Motor neuron (in vitro differentiated cells): Measurements from ENCODE around the gene TNS1. TPM values are rescaled to one million over a fixed set of nuclear protein-coding genes. Genes with fewer than 3 reads are reported as not detected.
A peak's percentile ranks its signal among the peaks of the same experiment; 100 is the strongest.
"Not testable (repeated sequence)": the region's sequence is repeated elsewhere in the genome, so short reads cannot be mapped to it uniquely, and the experiment has no call there.

ENCODE experiments used
- ATAC-seq, 8 experiments: fragments of 200-7000 bp; cut with Tn5 transposase; replicated peaks in 6 of 8; 2 replicates each; pipeline ENCODE4 v1.8.0; 2021; ENCODE audit warnings: mild to moderate bottlenecking in 8 of 8, moderate library complexity in 8 of 8
- H3K27ac ChIP-seq, 2 donors: fragments of 250-450 bp; sonication (Bioruptor Pico); 2 replicates each; pipeline ENCODE4 v1.9.0; 2021; ENCODE audit warnings: antibody characterized with exemption in 2 of 2, mild to moderate bottlenecking in 2 of 2, moderate library complexity in 1 of 2
- H3K4me1 ChIP-seq, 2 donors: fragments of 250-450 bp; sonication (Bioruptor Pico); replicated peaks in 1 of 2; 2 replicates each; pipeline ENCODE4 v1.6.1; 2021; ENCODE audit warnings: antibody characterized with exemption in 2 of 2, mild to moderate bottlenecking in 2 of 2, moderate library complexity in 1 of 2
- H3K4me3 ChIP-seq, 5 donors: fragments of 250-450 bp; sonication (Bioruptor Pico); 2 replicates each; pipeline ENCODE4 v1.9.0; 2021; ENCODE audit warnings: antibody characterized with exemption in 5 of 5, mild to moderate bottlenecking in 5 of 5, moderate library complexity in 4 of 5
- WGBS, 10 experiments: fragments of 450-650 bp; shearing (Covaris generic); methylation state at CpG; one replicate each; pipeline ENCODE4 v1.0.0; 2022; 5-methylcytosine and 5-hydroxymethylcytosine counted together
- in situ Hi-C, 9 experiments: fragments of 400-800 bp; cut with MboI; loops; one replicate each; pipeline ENCODE4 v1.15.0; 2021; ENCODE audit warnings: low sequenced_read_pairs in 9 of 9, low pct_unique_long_range_greater_than_20kb in 2 of 9; ENCODE audit not compliant: unreplicated experiment in 9 of 9
- total RNA-seq, 8 experiments: library from RNA; unstranded; fragments of 300-600 nt; gene quantifications; 2 replicates each; pipeline versions ENCODE4 v1.2.3 to v1.2.4, GENCODE V29; 2022

The TNS1 gene
- total RNA-seq, 8 experiments from 2014 or later = 2.3 to 41.7 (median 11.4) TPM

DNA sequence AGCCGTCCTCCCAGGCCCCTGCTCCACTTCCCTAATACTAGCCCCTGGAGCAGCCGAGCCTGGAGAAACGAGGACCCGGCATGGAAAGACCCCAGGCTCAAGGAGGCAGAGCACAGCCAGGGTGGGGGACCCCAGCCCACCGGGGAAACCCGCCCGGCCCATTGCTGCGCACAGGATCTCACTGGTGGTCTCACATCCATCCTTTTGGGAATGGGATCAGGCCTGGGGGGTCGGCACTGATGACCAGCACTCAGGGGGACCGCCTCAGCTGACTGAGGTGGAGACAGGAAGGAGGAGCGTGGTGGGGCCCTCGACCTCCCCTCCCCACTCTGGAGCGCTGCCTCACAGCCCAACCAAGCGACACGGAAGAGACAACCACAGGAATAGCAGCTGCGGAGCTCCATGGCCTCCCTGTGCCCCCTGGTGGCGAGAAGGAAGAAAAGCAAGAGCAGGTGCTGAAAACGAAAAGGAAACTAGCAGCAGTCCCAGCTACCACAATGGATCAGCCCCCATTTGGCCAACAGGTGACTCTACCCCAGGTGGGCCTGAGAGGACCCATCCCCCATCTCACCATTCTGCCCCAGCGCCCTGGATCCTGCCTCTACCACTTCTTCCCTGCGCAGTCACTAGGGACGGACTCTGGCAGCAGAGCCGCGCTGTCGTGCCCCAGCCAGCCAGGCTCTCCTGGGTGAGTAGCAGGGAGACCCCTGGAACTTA, 31.9 kb upstream of the TNS1 start:
- H3K27ac ChIP-seq, H3K4me3 ChIP-seq: not testable (repeated sequence)
- in situ Hi-C loops = loop anchor here in 2 of 9 experiments (25.0 kb wide), 1 partner anchor 247 kb away; no protein-coding TSS in a partner anchor
- H3K4me1 ChIP-seq = peaks cover 20 to 25% of the 10 kb centered on the region in 2 donors
- WGBS, 10 experiments = 0 to 60% (median 13%) methylated on average over 1 to 5 of the region's 24 CpGs; no CpG with 5 or more reads in 5 of the 10 experiments
- ATAC-seq = peak; percentile 76 to 91 (median 80)

DNA sequence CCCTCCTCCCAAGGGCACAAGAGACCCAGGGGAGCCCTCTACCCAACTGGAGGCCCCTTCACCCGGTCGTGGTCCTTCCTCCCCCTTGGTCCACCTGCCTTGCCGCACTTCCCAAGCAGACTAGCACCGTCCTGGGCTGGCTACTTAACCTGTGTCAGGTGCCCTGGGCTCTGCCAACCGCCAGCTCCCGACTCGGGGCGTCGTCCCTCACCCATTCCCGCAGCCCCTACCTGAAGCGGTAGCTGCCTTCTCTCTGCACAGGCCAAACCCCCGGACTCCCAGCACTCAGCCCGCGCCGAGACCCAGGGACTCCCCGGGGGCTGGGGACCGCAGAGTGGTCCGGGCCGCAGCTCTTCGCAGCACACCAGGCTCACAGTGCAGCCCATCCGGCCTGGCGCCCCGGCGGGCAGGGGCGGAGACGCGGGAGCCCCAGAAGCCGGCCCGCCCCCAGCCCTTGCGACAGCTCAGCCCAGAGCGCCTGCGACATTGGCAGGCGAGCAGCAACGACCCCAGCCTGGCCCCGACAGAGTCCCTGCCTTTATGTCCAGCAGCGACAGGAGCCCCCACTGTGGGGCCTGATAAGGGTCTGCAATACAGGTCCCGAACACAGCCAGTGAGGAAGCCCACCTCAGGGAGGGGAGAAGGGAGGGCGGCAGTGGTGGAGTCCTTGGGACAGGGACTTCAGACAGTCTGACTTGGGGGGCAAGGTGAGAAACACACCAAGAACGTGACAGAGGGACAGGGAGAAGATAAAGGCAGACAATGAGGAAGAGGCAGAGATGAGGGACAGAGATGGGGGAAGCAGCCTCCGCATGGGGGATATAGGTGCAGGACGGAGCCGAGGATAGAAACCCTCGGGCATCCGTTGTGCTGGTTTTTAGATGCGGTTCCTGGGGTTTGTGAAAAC, 31.0 kb upstream of the TNS1 start:
- 7 to 80% (median 62%) methylated on average over 1 to 11 of the region's 45 CpGs; no CpG with 5 or more reads in 4 of the 10 experiments for whole genome bisulfite sequencing, 10 experiments
- in situ Hi-C loops = loop anchor here in 2 of 9 experiments (25.0 kb wide), 1 partner anchor 247 kb away; no protein-coding TSS in a partner anchor
- H3K27ac ChIP-seq = no peak overlapping the region
- peak in 5 of 8 experiments; percentile 32 to 62 (median 55) for ATAC-seq
- H3K4me1 ChIP-seq = peaks cover 20 to 25% of the 10 kb centered on the region in 2 donors
- no peak overlapping the region for H3K4me3 ChIP-seq

DNA sequence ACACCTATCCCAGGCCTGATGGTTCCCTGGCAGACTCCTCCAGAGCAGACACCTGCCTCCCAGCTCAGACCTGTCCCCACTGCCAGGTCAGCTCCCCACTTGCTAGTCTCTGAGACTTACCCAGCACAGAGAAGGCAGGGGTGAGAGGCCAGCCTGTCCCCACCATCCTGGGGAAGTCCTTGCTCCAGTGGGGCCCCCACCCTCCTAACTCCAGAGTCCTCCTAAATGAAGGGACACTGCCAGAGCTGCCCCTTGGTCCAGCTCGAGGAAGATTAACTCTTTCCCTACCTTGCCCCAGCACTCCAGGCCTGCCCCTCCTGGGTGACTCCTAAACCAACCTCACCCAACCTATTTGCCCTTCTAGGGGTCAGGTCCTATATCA, 30.4 kb upstream of the TNS1 start:
- no peak for ATAC-seq
- Histone ChIP-seq H3K4me1 (peaks cover 20 to 25% of the 10 kb centered on the region in 2 donors), H3K4me3 (no peak overlapping the region), H3K27ac (no peak overlapping the region)
- in situ Hi-C loops = loop anchor here in 2 of 9 experiments (25.0 kb wide), 1 partner anchor 246 kb away; no protein-coding TSS in a partner anchor
- 0 to 33% methylated on average over 1 of the region's 1 CpG; no CpG with 5 or more reads in 8 of the 10 experiments for WGBS, 10 experiments

DNA sequence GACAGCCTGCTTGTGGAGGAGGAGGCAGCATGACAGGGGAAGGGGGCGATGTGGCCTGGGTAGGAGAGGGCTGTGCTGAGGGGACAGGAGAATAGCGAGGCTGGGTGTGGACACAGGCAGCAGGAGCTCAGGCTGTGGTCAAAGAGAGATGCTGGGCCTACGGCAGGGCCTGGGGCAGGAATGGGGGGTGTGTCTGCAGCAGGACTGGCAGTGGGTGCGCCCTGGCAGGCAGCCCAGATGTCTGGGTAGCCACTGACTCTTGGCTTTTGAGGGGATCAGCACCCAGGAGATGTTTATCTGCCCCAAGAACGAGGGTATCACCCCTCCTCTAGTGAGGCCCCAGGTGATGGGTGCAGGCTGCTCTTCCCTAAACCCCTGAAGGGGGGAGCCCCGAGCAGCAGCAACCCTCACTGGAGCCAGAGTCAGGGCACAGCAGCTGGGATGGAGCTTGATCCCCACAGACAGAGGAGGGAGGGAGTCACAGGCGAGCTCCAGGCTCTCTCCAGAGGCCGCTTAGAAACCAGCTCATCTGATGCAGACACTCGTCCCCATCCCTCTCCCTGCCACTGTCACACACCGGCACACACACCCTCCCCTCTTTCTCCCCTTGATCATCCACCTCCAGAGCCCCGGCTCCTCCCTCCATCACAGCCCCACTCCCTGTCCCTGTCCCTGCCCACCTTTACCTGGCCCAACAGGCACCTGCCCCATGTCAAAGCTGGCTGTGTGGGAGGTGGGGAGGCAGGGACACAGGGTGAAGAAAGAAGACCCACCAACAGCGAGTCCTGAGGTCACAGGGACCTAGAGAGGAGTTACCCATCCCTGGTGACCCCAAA, 29.8 kb upstream of the TNS1 start:
- Histone ChIP-seq H3K27ac (no peak overlapping the region), H3K4me1 (peaks cover 20 to 25% of the 10 kb centered on the region in 2 donors), H3K4me3 (no peak overlapping the region)
- 60 to 100% (median 80%) methylated on average over 1 to 4 of the region's 12 CpGs; no CpG with 5 or more reads in 3 of the 10 experiments for WGBS, 10 experiments
- peak; percentile 28 to 72 (median 58) for ATAC-seq
- in situ Hi-C loops = loop anchor here in 2 of 9 experiments (25.0 kb wide), 1 partner anchor 245 kb away; no protein-coding TSS in a partner anchor

DNA sequence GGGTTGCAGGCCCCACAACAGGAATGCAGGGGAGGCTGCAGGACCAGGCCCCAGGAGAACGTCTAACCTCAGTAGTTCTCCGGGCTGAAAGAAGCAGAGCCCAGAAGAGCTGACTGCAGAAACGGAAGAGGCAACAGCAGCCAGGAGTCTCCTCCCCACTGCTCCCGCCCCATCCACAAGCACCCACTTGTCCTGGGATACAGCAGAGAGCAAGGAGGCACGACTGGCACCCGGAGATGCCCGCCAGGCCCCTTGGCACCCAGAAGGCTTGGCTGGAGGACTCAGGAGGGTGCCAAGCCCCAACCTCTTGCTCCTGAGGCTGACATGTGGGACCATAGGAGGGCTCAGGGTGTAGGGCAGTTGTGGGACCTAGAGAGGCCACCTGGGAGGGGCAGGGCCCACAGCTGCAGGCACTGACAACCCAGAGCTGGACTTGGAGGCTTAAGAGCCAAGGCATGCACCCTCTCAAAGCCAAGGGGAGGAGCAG, 29.0 kb upstream of the TNS1 start:
- no peak for ATAC-seq
- WGBS, 10 experiments = 50 to 100% (median 80%) methylated on average over 1 to 3 of the region's 7 CpGs; no CpG with 5 or more reads in 5 of the 10 experiments
- Histone ChIP-seq H3K4me3 (no peak overlapping the region), H3K27ac (no peak overlapping the region), H3K4me1 (peaks cover 20 to 25% of the 10 kb centered on the region in 2 donors)
- in situ Hi-C loops = loop anchor here in 2 of 9 experiments (25.0 kb wide), 1 partner anchor 245 kb away; no protein-coding TSS in a partner anchor

DNA sequence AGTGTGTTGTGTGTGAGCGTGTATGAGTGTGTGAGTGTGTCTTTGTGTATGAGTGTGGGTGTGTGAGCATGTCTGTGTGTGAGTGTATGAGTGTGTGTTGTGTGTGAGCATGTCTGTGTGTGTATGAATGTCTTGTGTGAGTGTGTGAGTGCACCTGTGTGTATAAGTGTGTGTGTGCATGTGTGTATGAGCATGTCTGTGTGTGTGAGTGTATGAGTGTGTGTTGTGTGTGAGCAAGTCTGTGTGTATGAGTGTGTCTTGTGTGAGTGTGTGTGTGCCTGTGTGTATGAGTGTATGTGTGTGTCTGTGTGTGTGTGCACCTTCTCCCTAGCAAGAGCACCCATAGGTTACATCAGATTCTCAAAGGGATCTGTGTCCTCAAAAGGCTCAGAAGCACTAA, 28.5 kb upstream of the TNS1 start:
- no peak overlapping the region for H3K27ac ChIP-seq
- in situ Hi-C loops = loop anchor here in 2 of 9 experiments (25.0 kb wide), 1 partner anchor 244 kb away; no protein-coding TSS in a partner anchor
- no peak for ATAC-seq
- peaks cover 20 to 25% of the 10 kb centered on the region in 2 donors for H3K4me1 ChIP-seq
- no peak overlapping the region for H3K4me3 ChIP-seq
- 100% methylated on average over 1 of the region's 1 CpG; no CpG with 5 or more reads in 9 of the 10 experiments for WGBS, 10 experiments

DNA sequence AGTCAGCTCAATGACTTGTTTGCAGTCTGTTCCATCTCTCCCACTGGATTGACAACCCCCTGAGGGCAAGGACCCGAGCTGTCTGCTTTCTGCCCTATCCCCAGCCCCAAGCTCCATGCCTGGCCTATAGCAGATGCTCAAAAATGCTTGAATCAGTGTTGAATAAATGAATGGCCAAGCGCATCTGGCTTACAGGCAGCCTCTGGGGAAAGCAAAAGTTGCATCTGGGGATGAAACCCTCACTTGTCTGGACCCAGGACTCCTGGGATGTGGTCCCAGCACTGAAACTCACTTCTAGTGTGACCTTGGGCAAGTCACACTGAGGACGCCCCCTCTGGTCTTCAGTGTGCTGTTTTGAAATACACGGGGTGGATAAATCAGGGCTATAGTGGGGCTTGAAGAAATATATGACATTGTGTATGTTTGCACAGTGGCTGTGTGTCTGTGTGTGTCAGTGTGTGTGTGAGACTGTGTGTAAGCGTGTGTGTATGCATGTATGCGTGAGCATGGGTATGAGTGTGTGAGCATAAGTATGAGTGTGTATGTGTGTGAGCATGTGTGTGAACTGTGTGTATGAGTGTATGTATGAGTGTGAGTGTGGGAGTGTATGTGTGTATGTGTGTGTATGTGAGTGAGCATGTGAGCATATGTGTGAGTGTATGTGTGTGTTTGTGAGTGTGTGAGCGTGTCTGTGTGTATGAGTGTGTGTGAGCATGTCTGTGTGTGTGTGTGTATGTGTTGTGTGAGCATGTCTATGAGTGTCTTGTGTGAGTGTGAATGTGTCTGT, 27.8 kb upstream of the TNS1 start:
- H3K4me1 ChIP-seq = peaks cover 20 to 25% of the 10 kb centered on the region in 2 donors
- H3K4me3 ChIP-seq = no peak overlapping the region
- no peak for ATAC-seq
- WGBS, 10 experiments = 69 to 96% (median 84%) methylated on average over 1 to 7 of the region's 7 CpGs; no CpG with 5 or more reads in 4 of the 10 experiments
- H3K27ac ChIP-seq = no peak overlapping the region
- in situ Hi-C loops = loop anchor here in 2 of 9 experiments (25.0 kb wide), 1 partner anchor 243 kb away; no protein-coding TSS in a partner anchor

DNA sequence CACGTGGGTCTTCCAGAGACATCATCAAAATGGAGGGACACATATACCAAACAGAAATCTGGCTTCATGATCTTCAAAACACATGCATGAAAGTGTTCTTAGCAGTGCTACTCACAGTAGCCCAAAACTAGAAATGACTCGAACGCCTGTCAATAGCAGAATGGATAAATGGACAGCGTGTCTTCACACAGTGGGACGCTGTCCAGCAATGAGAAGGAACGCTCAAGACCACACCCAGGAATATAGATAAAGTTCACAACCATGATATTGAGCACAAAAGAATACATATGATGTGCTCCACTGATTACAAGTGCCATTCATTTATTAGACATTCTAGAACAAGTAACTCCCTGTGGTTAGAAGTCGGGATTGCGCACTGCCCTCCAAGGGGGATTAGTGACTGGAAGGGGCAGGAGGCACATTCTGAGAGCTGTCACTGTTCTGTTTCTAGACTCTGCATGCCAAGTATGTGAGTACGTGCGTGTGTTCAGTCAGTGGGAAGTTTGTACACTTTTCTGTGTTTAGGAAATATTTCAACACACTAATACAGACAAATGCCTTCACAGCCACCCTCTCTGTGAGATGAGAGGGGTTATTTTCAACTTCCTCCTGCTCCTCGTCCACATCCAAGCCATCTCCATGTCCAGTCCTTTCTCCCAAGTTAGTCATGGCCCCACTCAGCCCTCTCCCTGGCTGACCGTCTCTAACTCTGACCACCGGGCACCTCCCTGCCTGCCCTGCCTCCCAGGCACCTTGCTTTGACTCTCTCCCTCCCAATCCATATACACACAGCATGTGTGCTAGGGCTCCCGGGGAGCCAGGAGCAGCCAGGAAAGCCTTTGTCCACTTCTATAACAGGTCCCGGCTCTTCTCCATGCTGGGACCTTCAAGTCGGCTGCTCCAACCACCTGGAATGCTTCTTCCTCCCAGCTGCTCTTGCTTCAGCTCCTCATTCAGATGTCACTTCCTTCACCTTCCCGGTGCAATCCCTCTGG, 26.9 kb upstream of the TNS1 start:
- no peak for ATAC-seq
- Histone ChIP-seq H3K27ac (no peak overlapping the region), H3K4me1 (peaks cover 21 to 26% of the 10 kb centered on the region in 2 donors), H3K4me3 (no peak overlapping the region)
- in situ Hi-C loops = loop anchor here in 2 of 9 experiments (25.0 kb wide), 1 partner anchor 242 kb away; no protein-coding TSS in a partner anchor
- 64 to 92% (median 81%) methylated on average over 5 to 12 of the region's 17 CpGs; no CpG with 5 or more reads in 1 of the 10 experiments for WGBS, 10 experiments

DNA sequence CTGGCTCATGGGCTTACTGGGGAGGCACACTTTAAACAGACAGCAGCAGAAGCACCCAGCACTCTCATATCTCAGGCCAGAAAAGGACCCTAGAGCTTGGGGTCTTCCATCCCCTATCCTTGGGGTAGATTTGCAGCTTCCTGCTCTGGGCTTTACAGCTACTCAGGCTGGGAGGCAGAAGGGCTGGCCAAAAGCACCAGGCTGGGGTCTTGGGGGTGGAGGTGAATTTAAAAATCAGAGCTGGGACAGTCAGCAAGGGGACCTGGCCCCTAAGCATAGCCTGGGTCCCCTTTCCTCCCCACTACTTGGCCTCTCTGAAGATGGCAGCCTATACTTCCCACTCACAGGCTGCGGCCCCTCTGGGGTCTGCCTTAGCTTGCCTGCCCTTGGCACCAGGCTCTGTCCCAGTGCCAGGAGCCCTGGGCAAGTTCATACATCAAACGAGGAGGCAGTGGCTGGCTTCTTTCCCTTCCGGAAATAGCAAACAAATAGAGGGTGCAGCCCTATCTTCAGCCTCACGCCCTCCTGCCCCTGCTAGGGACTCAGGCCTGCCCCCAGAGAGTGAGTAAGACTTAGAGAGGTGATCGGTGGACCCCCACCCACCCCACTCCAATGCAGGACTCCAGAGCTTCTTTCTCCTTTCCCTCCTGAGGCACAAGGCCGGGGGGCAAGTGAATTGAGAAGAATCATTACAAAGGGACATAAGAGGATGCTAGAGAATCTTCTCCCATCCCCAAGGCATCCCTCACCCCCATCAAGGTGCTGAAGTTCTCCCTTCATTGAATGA, 26.0 kb upstream of the TNS1 start:
- H3K4me1 ChIP-seq = peaks cover 22 to 26% of the 10 kb centered on the region in 2 donors
- no peak for ATAC-seq
- H3K27ac ChIP-seq = no peak overlapping the region
- WGBS, 10 experiments = 33 to 100% (median 76%) methylated on average over 1 to 3 of the region's 6 CpGs; no CpG with 5 or more reads in 7 of the 10 experiments
- no peak overlapping the region for H3K4me3 ChIP-seq
- in situ Hi-C loops = loop anchor here in 2 of 9 experiments (25.0 kb wide), 1 partner anchor 241 kb away; no protein-coding TSS in a partner anchor

DNA sequence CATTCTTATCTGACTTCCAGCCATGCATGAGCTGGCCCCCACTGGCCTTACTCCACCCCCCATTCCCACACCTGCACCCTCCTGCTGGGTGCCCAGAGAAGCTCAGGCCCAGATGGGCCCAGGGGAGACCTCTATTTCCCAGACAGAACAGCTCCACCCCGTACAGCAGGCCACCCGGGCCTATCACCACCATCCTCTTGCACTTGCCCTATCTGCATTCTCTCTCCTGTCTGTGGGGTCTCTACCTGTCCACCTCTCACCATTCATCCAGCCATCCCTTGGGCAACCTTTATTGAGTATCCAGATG, 25.3 kb upstream of the TNS1 start:
- in situ Hi-C loops = loop anchor here in 2 of 9 experiments (25.0 kb wide), 1 partner anchor 241 kb away; no protein-coding TSS in a partner anchor
- peaks cover 21 to 22% of the 10 kb centered on the region in 2 donors for H3K4me1 ChIP-seq
- WGBS, 10 experiments = 60 to 80% methylated on average over 1 of the region's 2 CpGs; no CpG with 5 or more reads in 8 of the 10 experiments
- H3K4me3 ChIP-seq = no peak overlapping the region
- ATAC-seq = no peak
- H3K27ac ChIP-seq = no peak overlapping the region
